Left lobe of liver (tissue), 2 donors: ENCODE results near the gene EPB41L4A. TPM values are rescaled to one million over a fixed set of nuclear protein-coding genes. Genes with fewer than 3 reads are reported as not detected.

Experiments
- ATAC-seq: fragments of 200-7000 bp; cut with Tn5 transposase; one replicate; pipeline ENCODE4 v1.9.1; 2020; ENCODE audit warnings: mild to moderate bottlenecking, moderate library complexity
- DNase-seq: peaks from one replicate; pipeline ENCODE4 v3.0.0-alpha.2; 2020; ENCODE audit warnings: low spot score
- total RNA-seq: library from RNA; stranded (reverse); gene quantifications from one replicate; pipeline ENCODE4 v1.2.1, GENCODE V29; 2021
- donor health status: DM: no; HTN: no; CAD: no; lungs with moderate emphysema.
- donor health status: DM: no; HTN: yes; CAD: no.

The EPB41L4A gene
- total RNA-seq, 1 donor from 2014 or later: 3.1 TPM

DNA sequence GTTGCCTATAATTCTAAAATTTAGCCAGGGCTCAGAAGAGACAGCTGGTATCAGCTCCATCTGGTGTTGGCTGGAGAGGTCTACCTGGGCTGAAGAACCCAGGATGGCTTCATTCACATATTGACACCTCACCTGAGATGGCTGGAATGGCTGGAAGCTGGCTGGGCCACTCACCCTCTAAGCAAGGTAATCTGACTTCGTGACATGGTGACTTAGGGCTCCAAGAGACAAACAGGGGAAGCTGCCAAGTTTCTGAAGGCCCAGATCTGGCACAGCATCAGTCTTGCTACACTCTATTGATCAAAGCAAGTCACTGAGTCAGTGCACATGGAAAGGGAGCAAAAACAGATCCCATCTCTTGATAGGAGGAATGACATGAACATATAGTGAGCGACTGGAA lies 102.3 kb downstream of the EPB41L4A start:
- ATAC-seq (peak; percentile 38), DNase-seq (no peak)

GRCh38 chr5:112316006-112316405 lies 103.1 kb downstream of the EPB41L4A start:
- no peak for ATAC-seq
- no peak for DNase-seq

DNA sequence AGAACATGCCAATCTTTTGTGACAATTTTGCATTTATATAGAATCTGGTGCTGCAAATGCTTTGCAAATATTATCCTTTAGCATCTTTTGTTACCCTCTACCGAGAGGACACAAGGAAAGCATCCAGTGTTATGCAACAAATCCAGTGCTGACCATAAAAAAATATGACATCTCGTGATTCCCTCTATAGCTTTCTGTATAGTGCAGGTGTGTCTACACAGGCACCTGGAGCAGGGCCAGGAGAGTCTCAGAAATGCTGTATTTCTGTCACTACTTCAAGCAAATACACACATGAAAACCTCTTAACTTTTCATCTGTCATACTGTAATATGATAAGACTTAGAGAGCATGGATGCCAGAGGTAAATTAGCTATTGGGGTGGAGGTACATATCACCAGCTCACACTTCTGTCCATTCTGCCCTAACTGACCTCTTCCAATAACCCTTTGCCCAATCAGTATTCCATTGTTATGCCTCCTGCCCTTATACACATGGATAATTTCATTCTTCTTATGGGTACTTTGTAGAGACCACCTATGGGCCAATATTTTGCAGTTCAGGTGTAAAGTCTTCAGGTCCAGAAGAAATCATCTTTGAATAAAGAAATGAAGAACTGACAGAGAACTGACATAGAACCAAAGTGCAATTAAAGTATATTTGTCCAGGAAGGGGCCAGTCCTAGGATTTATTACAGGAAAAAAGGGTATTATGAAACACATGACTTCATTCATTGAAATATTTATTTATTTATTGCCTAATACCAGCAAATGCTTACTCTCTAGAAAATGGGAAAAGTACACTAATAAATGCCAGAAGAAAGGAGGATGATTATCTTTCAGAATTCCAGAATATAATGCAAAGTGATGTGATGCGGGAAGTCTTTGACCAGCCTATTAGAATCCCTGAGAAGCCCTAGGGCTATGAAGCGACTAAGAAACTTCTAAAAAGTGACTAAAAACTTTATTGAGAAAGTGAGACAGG lies 106.5 kb downstream of the EPB41L4A start:
- ATAC-seq (no peak), DNase-seq (no peak)

GRCh38 chr5:112310746-112311145 lies 108.3 kb downstream of the EPB41L4A start:
- DNase-seq: no peak
- ATAC-seq: no peak

DNA sequence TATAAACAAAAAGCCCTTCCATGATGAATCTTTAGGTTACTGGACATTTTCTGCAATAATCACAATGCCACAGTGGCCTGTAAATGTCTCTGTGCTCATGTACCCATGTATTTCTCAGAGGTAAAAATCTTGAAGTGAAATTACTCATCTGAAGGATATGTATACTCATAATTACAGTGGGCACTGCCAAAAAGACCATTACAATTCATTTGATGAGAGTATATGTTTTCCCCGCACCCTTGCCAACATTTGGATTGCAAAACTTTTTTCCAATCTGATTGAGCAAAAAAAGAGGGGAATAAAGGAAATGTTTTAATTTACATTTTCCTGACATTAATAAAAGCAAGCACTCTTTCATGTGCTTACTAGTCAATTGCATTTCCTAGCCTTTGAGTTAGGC lies 110.5 kb downstream of the EPB41L4A start:
- DNase-seq (no peak), ATAC-seq (no peak)

DNA sequence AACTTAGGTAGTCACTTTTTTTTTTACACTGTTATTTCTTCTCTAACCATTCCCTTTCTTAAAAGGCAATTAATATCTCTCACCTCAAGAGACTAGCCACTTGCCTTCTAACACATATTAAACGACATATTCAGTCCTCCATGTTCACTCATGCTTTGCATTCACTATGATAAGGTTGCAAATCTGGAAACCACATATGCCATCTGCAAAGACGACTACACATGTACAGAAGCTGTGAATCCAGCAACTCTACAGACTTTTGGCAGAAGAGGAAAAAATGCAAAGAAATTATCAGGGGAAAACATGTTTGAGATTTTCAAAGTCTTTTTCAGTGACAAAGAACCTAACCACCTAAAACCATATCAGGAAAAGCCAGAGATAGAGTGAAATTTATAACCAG lies 112.1 kb downstream of the EPB41L4A start:
- DNase-seq: no peak
- no peak for ATAC-seq

GRCh38 chr5:112304743-112305142 lies 114.3 kb downstream of the EPB41L4A start:
- DNase-seq (no peak), ATAC-seq (no peak)

DNA sequence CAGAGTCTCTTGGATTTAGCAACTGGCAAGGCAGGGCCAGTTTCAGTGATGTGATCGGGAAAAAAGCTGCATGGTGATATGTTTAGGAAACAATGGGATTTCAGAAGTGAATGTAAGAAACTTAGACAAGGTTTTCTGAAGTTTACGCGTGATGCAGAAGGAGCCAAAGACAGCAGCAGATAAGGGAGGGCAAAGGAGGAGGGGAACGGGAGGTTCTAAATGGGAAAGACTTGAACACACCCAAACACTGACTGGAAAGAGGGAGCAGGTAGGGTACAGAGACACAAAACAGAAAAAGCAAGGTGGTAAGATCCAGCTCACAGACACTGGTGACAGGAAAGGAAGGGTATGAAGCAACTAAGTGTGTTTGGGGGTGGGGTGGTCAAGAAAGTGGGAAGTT lies 115.4 kb downstream of the EPB41L4A start:
- DNase-seq: no peak
- peak; percentile 13 for ATAC-seq

- ATAC-seq: no peak
- no peak for DNase-seq
These were observed 125.0 kb downstream of the EPB41L4A start for GRCh38 chr5:112294126-112294525.

DNA sequence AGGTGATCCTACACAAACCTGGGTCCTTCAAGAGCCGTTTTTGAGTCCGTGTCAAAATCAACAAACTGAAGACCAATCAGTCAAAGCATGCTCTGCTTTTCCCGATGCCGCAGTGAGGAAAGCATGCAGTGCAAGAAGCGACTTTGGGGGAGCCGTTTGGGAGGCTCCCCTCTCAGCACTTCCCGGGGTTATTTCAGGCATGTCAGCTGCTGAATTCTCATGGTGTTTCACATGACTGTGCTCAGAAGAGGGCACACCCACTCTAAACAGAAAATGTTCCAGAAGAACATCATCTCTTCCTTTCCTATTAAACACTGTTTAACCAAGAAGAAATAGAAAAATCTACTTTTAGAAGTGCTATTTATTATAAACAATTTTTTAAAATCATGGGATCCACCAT lies 125.5 kb downstream of the EPB41L4A start:
- no peak for ATAC-seq
- no peak for DNase-seq

DNA sequence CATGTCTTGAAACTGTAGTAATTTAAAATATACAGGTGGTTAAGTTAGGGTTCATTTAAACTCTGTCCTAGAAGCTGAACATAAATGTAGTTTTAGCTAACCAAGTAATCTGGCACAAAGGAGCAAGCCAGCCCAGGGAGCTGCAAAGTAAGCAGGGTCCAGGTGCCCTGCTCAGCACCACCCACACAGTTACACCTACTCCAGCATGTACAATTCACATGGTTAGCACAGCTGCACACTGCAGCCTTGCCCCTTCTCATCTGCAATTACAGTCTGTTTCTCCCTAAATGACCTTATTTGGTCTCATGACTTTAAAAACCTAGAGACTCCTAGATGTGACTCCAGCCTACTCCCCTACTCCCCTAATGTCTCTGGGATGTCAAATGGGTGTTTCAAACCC lies 128.4 kb downstream of the EPB41L4A start:
- DNase-seq: no peak
- ATAC-seq: no peak

GRCh38 chr5:112289465-112289864 lies 129.6 kb downstream of the EPB41L4A start:
- ATAC-seq (no peak), DNase-seq (no peak)

- no peak for DNase-seq
- peak; percentile 56 for ATAC-seq
These were observed 134.8 kb downstream of the EPB41L4A start for GRCh38 chr5:112283943-112284929.

GRCh38 chr5:112283034-112283582 lies 136.0 kb downstream of the EPB41L4A start:
- no peak for ATAC-seq

GRCh38 chr5:112279082-112279481 lies 140.0 kb downstream of the EPB41L4A start:
- DNase-seq: no peak
- ATAC-seq: no peak

More at GRCh38 chr5:112283034-112283582, 136.0 kb downstream of the EPB41L4A start:
- no peak for DNase-seq

DNA sequence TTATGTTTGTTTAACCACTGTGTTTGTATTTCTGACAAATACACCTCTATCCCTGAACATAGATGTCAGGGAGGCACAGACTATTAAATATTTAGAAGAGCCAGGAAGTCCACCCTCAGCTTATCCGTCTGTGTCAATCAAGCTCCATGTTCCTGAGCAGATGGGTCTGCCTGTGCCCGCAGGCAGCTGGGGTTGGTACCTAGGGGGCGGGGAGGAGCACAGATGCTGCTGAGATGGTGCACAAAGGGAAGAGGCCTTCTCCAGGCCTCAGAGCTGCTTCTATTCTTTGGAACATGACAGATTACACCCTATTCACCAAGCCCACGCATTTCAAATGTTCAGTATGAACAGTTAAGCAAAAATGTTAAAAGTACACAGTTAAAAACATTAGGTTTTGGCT lies 142.1 kb downstream of the EPB41L4A start:
- DNase-seq: no peak
- ATAC-seq: no peak

- no peak for DNase-seq
- no peak for ATAC-seq
These were observed 143.4 kb downstream of the EPB41L4A start for GRCh38 chr5:112275671-112276070.

- DNase-seq: no peak
- ATAC-seq: no peak
These were observed 148.5 kb downstream of the EPB41L4A start for GRCh38 chr5:112270299-112271293.

- DNase-seq (no peak), ATAC-seq (no peak)
These were observed 151.8 kb downstream of the EPB41L4A start for GRCh38 chr5:112267231-112267630.

- ATAC-seq: no peak
- no peak for DNase-seq
These were observed 154.4 kb downstream of the EPB41L4A start for GRCh38 chr5:112264666-112265065.
